Activated B cell treated with CpG ODN at 0.5 μM for 24 hours (primary cell): ENCODE measurements around the gene FMN1. TPM values are rescaled to one million over a fixed set of nuclear protein-coding genes. Genes with fewer than 3 reads are reported as not detected.

Experiments used
- ATAC-seq: fragments of 200-7000 bp; cut with Tn5 transposase; one replicate; pipeline ENCODE4 v1.10.0; 2021; ENCODE audit warnings: low read depth, mild to moderate bottlenecking, moderate library complexity
- CTCF ChIA-PET: fragments of 350-600 bp; sonication (Branson Sonifier 250); formaldehyde crosslinking; loops from one replicate; lab custom pipeline; 2021; ENCODE audit warnings: antibody characterized with exemption; lab: Charles Lee
- POLR2A ChIA-PET: fragments of 350-600 bp; sonication (Branson Sonifier 250); formaldehyde crosslinking; loops from one replicate; lab custom pipeline; 2021; ENCODE audit warnings: antibody characterized with exemption; lab: Charles Lee
- DNase-seq: peaks from one replicate; pipeline ENCODE4 v3.0.0; 2022
- H3K27ac Mint-ChIP-seq: one replicate; pipeline ENCODE4 v1.8.0; 2020; ENCODE audit warnings: mixed read lengths
- H3K27me3 Mint-ChIP-seq: one replicate; pipeline ENCODE4 v1.8.0; 2021; ENCODE audit warnings: mixed read lengths
- H3K36me3 Mint-ChIP-seq: one replicate; pipeline ENCODE4 v1.8.0; 2021; ENCODE audit warnings: low read depth, mixed read lengths
- H3K4me1 Mint-ChIP-seq: one replicate; pipeline ENCODE4 v1.8.0; 2021; ENCODE audit warnings: mixed read lengths
- H3K4me3 Mint-ChIP-seq: one replicate; pipeline ENCODE4 v1.8.0; 2020; ENCODE audit warnings: mild to moderate bottlenecking, mixed read lengths
- H3K9me3 Mint-ChIP-seq: one replicate; pipeline ENCODE4 v1.8.0; 2020; ENCODE audit warnings: mixed read lengths
- CTCF ChIP-seq: fragments of 200-600 bp; IDR thresholded peaks from one replicate; pipeline ENCODE4 v1.8.0; 2022; ENCODE audit warnings: antibody characterized with exemption, mild to moderate bottlenecking
- intact Hi-C: fragments of 100-400 bp; cut with micrococcal nuclease; formaldehyde crosslinking; loops from one replicate; pipeline ENCODE4 v1.15.1; 2024
- total RNA-seq: library from RNA; stranded (reverse); gene quantifications from 2 replicates; pipeline ENCODE4 v1.2.3, GENCODE V29; 2022

FMN1 gene
- total RNA-seq, 1 donor from 2014 or later: 0.80 TPM

- no peak overlapping the region for H3K4me3 Mint-ChIP-seq
Measured at GRCh38 chr15:33005582-33005981, 188.9 kb downstream of the FMN1 start.

DNA sequence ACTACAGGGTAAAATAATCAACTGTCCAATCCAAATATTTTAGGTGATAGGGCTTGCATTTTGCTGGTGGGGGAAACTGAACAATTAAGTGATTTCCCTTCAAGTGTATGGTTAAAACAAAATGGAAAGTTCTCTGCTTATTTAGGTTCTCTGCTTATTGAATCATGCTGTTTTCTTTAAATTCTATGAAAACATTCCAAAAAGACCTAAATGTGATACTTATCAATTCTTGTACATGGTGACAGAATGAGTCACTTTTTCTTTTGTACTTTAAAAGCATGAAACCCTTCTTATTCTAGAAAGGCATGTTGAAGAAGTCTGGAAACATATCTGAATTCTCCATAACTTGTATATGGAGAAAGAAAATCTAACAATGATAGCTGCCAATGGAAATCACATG is 192.6 kb downstream of the FMN1 start:
- DNase-seq: no peak
- ATAC-seq: no peak
- POLR2A ChIA-PET: no interaction called here
- Mint-ChIP-seq H3K27ac (no peak overlapping the region), H3K36me3 (no peaks in the 10 kb centered on the region), H3K9me3 (no peaks in the 10 kb centered on the region), H3K27me3 (peaks cover 31% of the 10 kb centered on the region), H3K4me3 (no peak overlapping the region), H3K4me1 (no peaks in the 10 kb centered on the region)
- CTCF ChIA-PET: interaction anchor here (0.9 to 1.2 kb wide), 2 partner anchors 8 to 355 kb away, joined by 3 to 4 read pairs; no protein-coding TSS in a partner anchor
- no peak for TF ChIP-seq CTCF
- intact Hi-C loops: no loop called here

More at GRCh38 chr15:33005582-33005981, 188.9 kb downstream of the FMN1 start:
- DNase-seq (no peak), ATAC-seq (no peak)
- peaks cover 23% of the 10 kb centered on the region for H3K27me3 Mint-ChIP-seq
- ChIA-PET POLR2A (no interaction called here), CTCF (no interaction called here)
- H3K36me3 Mint-ChIP-seq: no peaks in the 10 kb centered on the region
- H3K27ac Mint-ChIP-seq: no peak overlapping the region
- intact Hi-C loops: no loop called here
- no peaks in the 10 kb centered on the region for H3K9me3 Mint-ChIP-seq
- H3K4me1 Mint-ChIP-seq: no peaks in the 10 kb centered on the region
- TF ChIP-seq CTCF: no peak

GRCh38 chr15:32998979-32999672 is 195.4 kb downstream of the FMN1 start:
- no peaks in the 10 kb centered on the region for H3K4me1 Mint-ChIP-seq
- no peak overlapping the region for H3K4me3 Mint-ChIP-seq
- POLR2A ChIA-PET: no interaction called here
- ATAC-seq (no peak), DNase-seq (no peak)
- CTCF ChIA-PET: interaction anchor here (6.0 kb wide), 1 partner anchor 336 kb away, joined by 80 read pairs; no protein-coding TSS in a partner anchor
- H3K36me3 Mint-ChIP-seq: no peaks in the 10 kb centered on the region
- peaks cover 31% of the 10 kb centered on the region for H3K27me3 Mint-ChIP-seq
- intact Hi-C loops: no loop called here
- no peaks in the 10 kb centered on the region for H3K9me3 Mint-ChIP-seq
- no peak for TF ChIP-seq CTCF
- H3K27ac Mint-ChIP-seq: no peak overlapping the region

DNA sequence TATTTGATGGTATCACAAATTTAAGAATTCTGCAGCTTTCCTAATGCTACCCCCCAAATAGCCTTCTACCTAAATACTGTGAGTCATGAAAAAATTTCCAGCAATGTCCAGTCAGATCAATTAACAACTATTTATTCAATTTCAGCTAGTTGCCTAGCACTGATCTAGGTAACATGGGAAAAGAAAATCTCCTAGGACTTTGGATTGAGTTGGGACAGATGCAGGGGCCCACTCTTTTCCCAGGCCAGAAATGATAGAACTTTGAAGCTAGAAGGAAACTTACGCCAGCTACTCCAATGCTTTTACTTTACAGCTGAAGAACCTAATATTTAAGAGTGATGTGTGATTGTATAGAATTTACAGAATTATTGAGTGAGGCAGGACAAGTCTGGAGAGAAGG is 196.3 kb downstream of the FMN1 start:
- no peak overlapping the region for H3K27ac Mint-ChIP-seq
- ChIA-PET CTCF (interaction anchor here (5.9 to 6.0 kb wide), 2 partner anchors 154 to 335 kb away, joined by 51 to 80 read pairs; no protein-coding TSS in a partner anchor), POLR2A (no interaction called here)
- no peaks in the 10 kb centered on the region for H3K9me3 Mint-ChIP-seq
- H3K27me3 Mint-ChIP-seq: peaks cover 31% of the 10 kb centered on the region
- intact Hi-C loops: no loop called here
- ATAC-seq: no peak
- no peaks in the 10 kb centered on the region for H3K4me1 Mint-ChIP-seq
- TF ChIP-seq CTCF: no peak
- no peak overlapping the region for H3K4me3 Mint-ChIP-seq
- no peak for DNase-seq
- H3K36me3 Mint-ChIP-seq: no peaks in the 10 kb centered on the region

- Mint-ChIP-seq H3K36me3 (no peaks in the 10 kb centered on the region), H3K27me3 (peaks cover 18% of the 10 kb centered on the region), H3K9me3 (no peaks in the 10 kb centered on the region), H3K4me3 (no peak overlapping the region), H3K27ac (no peak overlapping the region), H3K4me1 (no peaks in the 10 kb centered on the region)
- ChIA-PET POLR2A (no interaction called here), CTCF (interaction anchor here (0.9 to 6.0 kb wide), 9 partner anchors 8 to 344 kb away, joined by 3 to 80 read pairs (median 6); no protein-coding TSS in a partner anchor)
- TF ChIP-seq CTCF: peak; percentile 27
- DNase-seq: no peak
- no peak for ATAC-seq
- intact Hi-C loops: loop anchor here (1.0 kb wide), 2 partner anchors 151 to 333 kb away; no protein-coding TSS in a partner anchor
Measured at GRCh38 chr15:32994810-32995424, 199.6 kb downstream of the FMN1 start.
